ENCODE measurements around the gene MTUS2. TPM values are rescaled to one million over a fixed set of nuclear protein-coding genes. Genes with fewer than 3 reads are reported as not detected.

The MTUS2 gene
- total and polyA plus RNA-seq, 2 donors (not counting 3 experiments of a cell fraction or from before 2014, with no cell fraction given): not detected

GRCh38 chr13:29532821-29533220 is 712.7 kb downstream of the MTUS2 start:
- Histone ChIP-seq H3K27ac (ENCODE audit: insufficient read depth, low read depth, low read length) (no peak overlapping the region), H3K9ac (replicated peaks; ENCODE audit: extremely low read depth, insufficient read depth, low read length) (no peak overlapping the region), H4K20me1 (replicated peaks; ENCODE audit: control insufficient read depth, extremely low read depth, insufficient read depth, low read length) (no peaks in the 10 kb centered on the region), H3K4me2 (ENCODE audit: insufficient read depth, low read length) (no peak overlapping the region), H2AFZ (ENCODE audit: low read depth, low read length) (no peak overlapping the region), H3K27me3 (ENCODE audit: control insufficient read depth in 2 of 2, insufficient read depth in 2 of 2, low read length in 2 of 2) (no peaks in the 10 kb centered on the region), H3K4me1 (ENCODE audit: control insufficient read depth, extremely low read depth, insufficient read depth, low read length) (peaks cover 9% of the 10 kb centered on the region), H3K36me3 (ENCODE audit: control insufficient read depth in 2 of 2, extremely low read depth in 1 of 2, insufficient read depth in 2 of 2, low read length in 2 of 2) (peaks cover 13% of the 10 kb centered on the region in 2 experiments), H3K9me1 (replicated peaks; ENCODE audit: control insufficient read depth, extremely low read depth, insufficient read depth, low read length) (no peaks in the 10 kb centered on the region), H3K4me3 (replicated peaks in 1 of 3; ENCODE audit: insufficient read depth in 1 of 3, low read depth in 1 of 3, low read length in 3 of 3) (no peak overlapping the region), H3K9me3 (replicated peaks; ENCODE audit: control insufficient read depth, insufficient read depth, low read length) (no peaks in the 10 kb centered on the region), H3K79me2 (ENCODE audit: control insufficient read depth, insufficient read depth, low read length) (peaks cover 18% of the 10 kb centered on the region)
- no TSS peak for BruUV-seq (replicated peaks)
- DNase-seq (ENCODE audit: low read depth, low spot score): no peak
- POLR2A ChIA-PET: no interaction called here
- TF ChIP-seq MYC (IDR thresholded peaks at IDR 0.05; ENCODE audit: low read depth, low read length) (no peak), POLR2A (IDR thresholded peaks at IDR 0.05; ENCODE audit: low read depth, low read length) (no peak), FOS (IDR thresholded peaks at IDR 0.05; ENCODE audit: borderline replicate concordance, insufficient read depth, low read length) (no peak), MAX (IDR thresholded peaks at IDR 0.05; ENCODE audit: insufficient read depth, insufficient read length) (no peak), EZH2 (IDR thresholded peaks at IDR 0.05; ENCODE audit: borderline replicate concordance, low read depth, low read length, severe bottlenecking) (no peak), GATA2 (IDR thresholded peaks at IDR 0.05; ENCODE audit: insufficient read depth, insufficient read length, low read depth, low read length) (no peak), JUN (IDR thresholded peaks at IDR 0.05; ENCODE audit: borderline replicate concordance, insufficient read depth, insufficient read length, low read depth) (no peak), POLR2AphosphoS5 (IDR thresholded peaks at IDR 0.05; ENCODE audit: insufficient read depth, low read depth, low read length) (no peak), CTCF (IDR thresholded peaks at IDR 0.05; ENCODE audit: extremely low read depth in 1 of 2, insufficient read depth in 1 of 2, low read depth in 1 of 2, low read length in 2 of 2) (no peak)
- FAIRE-seq: no peak
- dilution Hi-C loops (cut with MboI; ENCODE audit: extremely low pct_ligation_motif_present, low sequenced_read_pairs): no loop called here
- intact Hi-C loops (cut with micrococcal nuclease): no loop called here
- CTCF ChIA-PET: no interaction called here
